Glutamatergic neuron (in vitro differentiated cells): Measurements from ENCODE around the gene UBQLNL. TPM values are rescaled to one million over a fixed set of nuclear protein-coding genes. Genes with fewer than 3 reads are reported as not detected.

ENCODE experiments used
- DNase-seq: peaks from one replicate; pipeline ENCODE4 v3.0.0; 2022
- H3K27ac Mint-ChIP-seq: one replicate; pipeline ENCODE4 v1.8.0; 2020; ENCODE audit warnings: mild to moderate bottlenecking, mixed read lengths, inconsistent platforms; ENCODE audit not compliant: unreplicated experiment
- H3K27me3 Mint-ChIP-seq: one replicate; pipeline ENCODE4 v1.8.0; 2020; ENCODE audit warnings: mild to moderate bottlenecking, moderate library complexity, mixed read lengths, inconsistent platforms; ENCODE audit not compliant: unreplicated experiment
- H3K36me3 Mint-ChIP-seq: one replicate; pipeline ENCODE4 v1.8.0; 2020; ENCODE audit warnings: mild to moderate bottlenecking, mixed read lengths, inconsistent platforms; ENCODE audit not compliant: unreplicated experiment
- H3K4me1 Mint-ChIP-seq: one replicate; pipeline ENCODE4 v1.8.0; 2020; ENCODE audit warnings: mild to moderate bottlenecking, low read depth, mixed read lengths, inconsistent platforms; ENCODE audit not compliant: unreplicated experiment
- H3K4me3 Mint-ChIP-seq: one replicate; pipeline ENCODE4 v1.8.0; 2020; ENCODE audit warnings: mild to moderate bottlenecking, mixed read lengths, inconsistent platforms; ENCODE audit not compliant: unreplicated experiment
- H3K9me3 Mint-ChIP-seq: one replicate; pipeline ENCODE4 v1.8.0; 2020; ENCODE audit warnings: mild to moderate bottlenecking, moderate library complexity, mixed read lengths, inconsistent platforms; ENCODE audit not compliant: unreplicated experiment
- total RNA-seq: library from RNA; stranded (reverse); fragmentation: NEBNext Ultra II Directional; extraction: Animal tissue kit (Norgen Biotek cat#: 25700); gene quantifications from one replicate; pipeline ENCODE4 v1.2.1, GENCODE V29; 2021; ENCODE audit not compliant: unreplicated experiment
- TF ChIP-seq, protein P1 (sequence below): fragments of 200-600 bp; sonication (generic); IDR thresholded peaks from one replicate; pipeline ENCODE4 v1.5.0; 2021; ENCODE audit not compliant: partially characterized antibody, unreplicated experiment

Gene UBQLNL
- total RNA-seq, 1 donor from 2014 or later = not detected

DNA sequence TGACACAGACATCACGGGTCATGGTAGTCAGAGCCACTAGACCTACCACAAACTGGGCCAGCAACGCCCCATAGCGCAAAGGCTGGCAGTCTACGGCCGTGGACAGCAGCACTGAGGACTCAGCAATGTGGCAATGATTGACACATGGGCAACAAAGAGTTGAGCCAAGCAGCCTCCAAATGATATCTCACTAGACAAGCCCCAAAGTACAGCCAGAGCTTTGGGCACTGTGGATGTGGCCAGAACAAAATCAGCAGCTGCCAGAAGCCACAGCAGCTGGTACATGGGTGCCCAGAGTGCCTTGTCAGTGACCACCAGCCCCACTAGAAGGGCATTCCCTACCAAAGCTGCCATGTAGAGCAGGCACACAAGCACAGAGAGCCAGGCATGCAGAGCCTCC lies 11.2 kb upstream of the UBQLNL start:
- H3K27ac Mint-ChIP-seq = no peak overlapping the region
- TF ChIP-seq, protein P1, sequence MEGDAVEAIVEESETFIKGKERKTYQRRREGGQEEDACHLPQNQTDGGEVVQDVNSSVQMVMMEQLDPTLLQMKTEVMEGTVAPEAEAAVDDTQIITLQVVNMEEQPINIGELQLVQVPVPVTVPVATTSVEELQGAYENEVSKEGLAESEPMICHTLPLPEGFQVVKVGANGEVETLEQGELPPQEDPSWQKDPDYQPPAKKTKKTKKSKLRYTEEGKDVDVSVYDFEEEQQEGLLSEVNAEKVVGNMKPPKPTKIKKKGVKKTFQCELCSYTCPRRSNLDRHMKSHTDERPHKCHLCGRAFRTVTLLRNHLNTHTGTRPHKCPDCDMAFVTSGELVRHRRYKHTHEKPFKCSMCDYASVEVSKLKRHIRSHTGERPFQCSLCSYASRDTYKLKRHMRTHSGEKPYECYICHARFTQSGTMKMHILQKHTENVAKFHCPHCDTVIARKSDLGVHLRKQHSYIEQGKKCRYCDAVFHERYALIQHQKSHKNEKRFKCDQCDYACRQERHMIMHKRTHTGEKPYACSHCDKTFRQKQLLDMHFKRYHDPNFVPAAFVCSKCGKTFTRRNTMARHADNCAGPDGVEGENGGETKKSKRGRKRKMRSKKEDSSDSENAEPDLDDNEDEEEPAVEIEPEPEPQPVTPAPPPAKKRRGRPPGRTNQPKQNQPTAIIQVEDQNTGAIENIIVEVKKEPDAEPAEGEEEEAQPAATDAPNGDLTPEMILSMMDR = no peak
- H3K27me3 Mint-ChIP-seq = no peaks in the 10 kb centered on the region
- no peaks in the 10 kb centered on the region for H3K4me1 Mint-ChIP-seq
- no peak overlapping the region for H3K4me3 Mint-ChIP-seq
- no peaks in the 10 kb centered on the region for H3K36me3 Mint-ChIP-seq
- no peak for DNase-seq
- no peaks in the 10 kb centered on the region for H3K9me3 Mint-ChIP-seq

GRCh38 chr11:5524756-5525155 lies 8.3 kb upstream of the UBQLNL start:
- Mint-ChIP-seq H3K36me3 (no peaks in the 10 kb centered on the region), H3K27ac (no peak overlapping the region), H3K4me1 (no peaks in the 10 kb centered on the region), H3K27me3 (no peaks in the 10 kb centered on the region), H3K4me3 (no peak overlapping the region), H3K9me3 (no peaks in the 10 kb centered on the region)
- DNase-seq = no peak
- TF ChIP-seq, protein P1 = no peak

DNA sequence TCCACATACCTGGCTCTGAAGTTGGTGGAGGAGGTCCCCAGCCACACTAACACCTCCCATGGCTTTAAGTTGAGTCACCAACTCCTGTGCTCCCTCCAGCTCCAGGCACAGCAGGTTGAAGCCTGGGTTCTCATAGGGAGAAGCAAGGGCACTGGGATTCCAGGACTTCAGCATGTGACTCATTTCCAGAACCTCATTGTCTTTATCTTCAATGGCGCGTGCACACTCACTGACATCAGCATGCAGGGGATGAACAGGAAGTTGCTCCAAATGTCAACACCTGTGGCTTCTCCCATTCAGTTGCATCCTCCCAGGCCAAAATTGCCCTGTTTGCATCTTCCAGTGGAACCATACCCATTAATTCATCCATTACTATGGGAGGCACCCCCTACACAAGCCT lies 5.8 kb upstream of the UBQLNL start:
- Mint-ChIP-seq H3K4me1 (no peaks in the 10 kb centered on the region), H3K4me3 (no peak overlapping the region), H3K27me3 (no peaks in the 10 kb centered on the region), H3K36me3 (no peaks in the 10 kb centered on the region), H3K9me3 (no peaks in the 10 kb centered on the region), H3K27ac (no peak overlapping the region)
- no peak for DNase-seq
- TF ChIP-seq, protein P1 = no peak

DNA sequence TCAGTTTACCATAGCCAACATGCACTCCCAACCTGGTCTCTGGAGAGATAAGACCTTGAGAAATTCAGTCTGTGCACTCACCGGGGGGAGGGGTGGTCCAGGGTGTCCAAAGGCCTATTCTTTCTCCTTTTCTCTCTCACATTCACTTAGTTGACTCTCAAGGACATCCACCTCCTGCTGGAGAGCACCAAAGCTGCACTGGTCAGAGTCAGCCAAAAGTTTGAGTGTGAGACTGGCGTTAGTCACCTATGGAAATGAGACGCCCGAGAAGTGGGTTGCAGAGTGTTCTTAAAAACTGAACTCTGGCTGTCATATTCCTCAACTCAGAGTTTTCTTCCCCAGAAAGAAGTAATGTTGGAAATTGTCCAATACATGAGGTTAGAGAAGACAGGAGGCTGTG lies 5.0 kb upstream of the UBQLNL start:
- Mint-ChIP-seq H3K27ac (no peak overlapping the region), H3K9me3 (no peaks in the 10 kb centered on the region), H3K4me3 (no peak overlapping the region), H3K36me3 (no peaks in the 10 kb centered on the region), H3K4me1 (no peaks in the 10 kb centered on the region), H3K27me3 (no peaks in the 10 kb centered on the region)
- TF ChIP-seq, protein P1 = no peak
- DNase-seq = no peak

GRCh38 chr11:5514841-5515240 lies 1.7 kb downstream of the UBQLNL start:
- Mint-ChIP-seq H3K27ac (no peak overlapping the region), H3K9me3 (peaks cover 2% of the 10 kb centered on the region), H3K36me3 (no peaks in the 10 kb centered on the region), H3K4me1 (no peaks in the 10 kb centered on the region), H3K27me3 (peaks cover 2% of the 10 kb centered on the region), H3K4me3 (no peak overlapping the region)
- TF ChIP-seq, protein P1 = no peak
- DNase-seq = no peak
